H54 (cell line): ENCODE results near the gene CADPS2.
"Not testable (repeated sequence)": the region's sequence is repeated elsewhere in the genome, so short reads cannot be mapped to it uniquely, and the experiment has no call there.

Source experiments
- DNase-seq: peaks from one replicate; pipeline ENCODE4 v3.0.0; 2011; ENCODE audit warnings: low spot score, mixed read lengths; ENCODE audit not compliant: insufficient read length
- FAIRE-seq: peaks from 3 replicates; lab custom pipeline; 2011; peaks lifted over from hg19 to GRCh38; lab: Jason Lieb, UNC
- POLR2A ChIP-seq: IDR thresholded peaks from 2 replicates; pipeline ENCODE4 v1.6.1; 2011; ENCODE audit warnings: low read depth, mild to moderate bottlenecking, low read length

The CADPS2 gene

GRCh38 chr7:122883049-122883680 is 3.1 kb downstream of the CADPS2 start:
- FAIRE-seq (peak; percentile 27), DNase-seq (no peak)
- TF ChIP-seq POLR2A, result no peak

- FAIRE-seq (no peak), DNase-seq (no peak)
- no peak for TF ChIP-seq POLR2A
Measured at GRCh38 chr7:122881324-122881723, 4.9 kb downstream of the CADPS2 start.

- no peak for TF ChIP-seq POLR2A
- FAIRE-seq, result no peak
- no peak for DNase-seq
Measured at GRCh38 chr7:122869260-122869659, 17.0 kb downstream of the CADPS2 start.

DNA sequence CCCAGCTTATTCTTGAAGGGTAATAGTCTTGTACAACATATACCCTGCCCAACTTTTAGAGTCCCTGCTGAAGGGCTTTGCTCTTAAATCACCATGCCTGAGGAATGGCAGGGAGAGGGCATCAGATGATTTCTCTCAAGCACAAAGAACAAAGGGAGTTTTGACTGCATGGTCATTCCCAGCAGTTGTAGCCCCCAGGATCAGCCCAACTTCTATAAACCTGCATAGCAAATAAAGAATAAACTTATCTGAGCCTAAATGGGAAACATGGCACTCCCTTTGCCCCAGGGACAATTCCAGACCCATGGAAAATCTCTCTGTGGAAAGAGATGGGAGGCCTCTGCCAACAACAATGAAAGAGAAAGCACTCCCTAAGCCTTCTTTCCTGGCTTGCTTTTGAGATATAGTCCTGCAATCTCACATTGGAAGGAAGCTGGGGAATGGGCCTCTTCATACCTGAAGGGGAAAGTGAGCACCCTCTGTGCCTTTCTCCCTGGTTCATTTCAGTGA is 18.7 kb downstream of the CADPS2 start:
- FAIRE-seq (no peak), DNase-seq (no peak)
- no peak for TF ChIP-seq POLR2A

- DNase-seq (no peak), FAIRE-seq (no peak)
- no peak for TF ChIP-seq POLR2A
Measured at GRCh38 chr7:122864838-122865237, 21.4 kb downstream of the CADPS2 start.

DNA sequence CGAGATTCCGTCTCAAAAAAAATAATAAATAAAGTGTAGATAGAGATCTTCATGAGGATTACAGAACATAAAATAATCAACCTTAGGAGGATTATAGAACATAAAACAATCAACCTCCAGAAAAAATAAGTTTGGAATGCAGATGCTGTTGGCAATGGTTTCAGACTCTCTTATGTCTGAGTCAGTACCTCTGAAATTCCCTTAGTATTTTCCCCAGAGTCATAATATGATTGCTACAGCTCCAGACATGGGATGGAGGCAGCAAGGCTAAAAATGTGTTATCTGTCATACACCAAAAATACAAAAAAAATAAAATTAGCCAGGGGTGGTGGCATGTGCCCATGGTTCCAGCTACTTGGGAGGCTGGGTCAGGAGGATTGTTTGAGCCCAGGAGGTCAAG is 22.2 kb downstream of the CADPS2 start:
- DNase-seq (no peak), FAIRE-seq (no peak)
- TF ChIP-seq POLR2A, result no peak

GRCh38 chr7:122858320-122858719 is 27.9 kb downstream of the CADPS2 start:
- DNase-seq (no peak), FAIRE-seq (no peak)
- no peak for TF ChIP-seq POLR2A

- DNase-seq (no peak), FAIRE-seq (no peak)
- TF ChIP-seq POLR2A, result no peak
Measured at GRCh38 chr7:122850528-122850927, 35.7 kb downstream of the CADPS2 start.

- no peak for FAIRE-seq
Measured at GRCh38 chr7:122849957-122850328, 36.3 kb downstream of the CADPS2 start.

DNA sequence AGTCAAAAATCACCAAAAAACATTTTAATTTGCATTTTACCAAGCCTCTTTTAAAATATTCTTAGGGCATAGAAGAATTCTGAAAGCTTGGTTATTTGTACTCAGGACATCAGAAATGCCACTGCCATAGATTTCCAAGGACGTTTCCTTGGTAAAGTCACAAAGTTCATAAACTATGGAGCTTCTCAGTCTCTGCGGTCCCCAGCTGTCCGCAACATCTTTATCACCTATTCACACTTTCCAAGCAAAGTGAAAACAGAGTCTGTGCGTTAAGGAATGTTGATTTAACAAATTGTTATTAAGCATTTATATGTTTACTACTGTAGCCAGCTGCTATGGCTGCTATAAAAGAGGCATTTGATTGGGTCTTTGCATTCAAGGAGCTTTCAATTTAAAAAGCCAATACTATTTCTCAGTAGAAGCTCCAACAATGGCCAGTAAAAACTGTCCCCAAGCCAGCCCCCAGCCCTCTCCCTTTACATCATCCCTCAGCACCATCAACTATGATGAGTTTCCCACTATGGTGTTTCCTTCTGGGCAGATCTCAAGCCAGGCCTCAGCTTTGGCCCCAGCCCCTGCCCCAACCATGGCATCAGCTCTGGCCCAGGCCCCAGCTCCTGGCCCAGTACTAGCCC is 36.8 kb downstream of the CADPS2 start:
- no peak for TF ChIP-seq POLR2A
- no peak for DNase-seq
- FAIRE-seq, result no peak

More at GRCh38 chr7:122849957-122850328, 36.3 kb downstream of the CADPS2 start:
- no peak for TF ChIP-seq POLR2A
- DNase-seq, result no peak

GRCh38 chr7:122847871-122848473 is 38.3 kb downstream of the CADPS2 start:
- FAIRE-seq (no peak), DNase-seq (no peak)

DNA sequence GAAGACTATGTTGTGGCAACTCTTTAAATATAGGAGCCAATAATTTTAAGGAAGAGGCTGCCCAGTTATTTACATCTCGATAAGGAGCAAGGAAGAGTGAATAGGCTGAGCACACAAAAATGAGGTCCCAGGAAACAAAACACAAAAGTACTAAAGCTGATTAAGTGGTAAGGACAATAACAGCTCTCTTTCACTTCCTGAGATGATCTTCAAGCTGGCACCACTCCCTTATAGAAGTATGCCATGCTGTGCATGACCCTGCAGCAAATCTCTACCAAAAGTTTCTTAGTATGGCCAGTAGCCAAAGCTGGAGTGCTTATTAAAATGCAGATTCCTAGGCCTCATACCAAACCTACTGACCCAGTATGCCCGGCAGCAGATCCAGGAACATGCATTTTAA is 39.7 kb downstream of the CADPS2 start:
- DNase-seq (no peak), FAIRE-seq (no peak)
- no peak for TF ChIP-seq POLR2A

More at GRCh38 chr7:122847871-122848473, 38.3 kb downstream of the CADPS2 start:
- no peak for TF ChIP-seq POLR2A

DNA sequence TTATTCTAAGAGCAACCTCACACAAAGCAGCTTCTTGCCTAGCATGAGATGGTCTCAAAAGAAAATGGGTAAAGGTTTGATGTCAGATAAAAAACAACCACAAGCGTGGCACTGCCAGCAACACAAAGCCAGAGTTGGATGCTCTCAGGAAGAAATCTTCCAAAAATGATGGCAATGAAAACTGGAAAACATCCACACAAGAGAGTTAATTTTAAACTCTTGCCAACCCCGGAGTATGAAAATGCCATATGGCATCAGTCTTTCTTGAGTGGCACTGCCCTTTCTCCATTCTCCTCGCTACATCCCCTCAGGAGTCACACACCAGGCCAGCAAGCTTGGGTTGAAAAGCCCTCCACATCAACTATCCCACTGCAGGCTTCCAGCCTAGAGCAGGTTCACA is 41.0 kb downstream of the CADPS2 start:
- DNase-seq (no peak), FAIRE-seq (no peak)
- no peak for TF ChIP-seq POLR2A

- DNase-seq (no peak), FAIRE-seq (no peak)
- TF ChIP-seq POLR2A, result no peak
Measured at GRCh38 chr7:122844191-122844988, 41.9 kb downstream of the CADPS2 start.

DNA sequence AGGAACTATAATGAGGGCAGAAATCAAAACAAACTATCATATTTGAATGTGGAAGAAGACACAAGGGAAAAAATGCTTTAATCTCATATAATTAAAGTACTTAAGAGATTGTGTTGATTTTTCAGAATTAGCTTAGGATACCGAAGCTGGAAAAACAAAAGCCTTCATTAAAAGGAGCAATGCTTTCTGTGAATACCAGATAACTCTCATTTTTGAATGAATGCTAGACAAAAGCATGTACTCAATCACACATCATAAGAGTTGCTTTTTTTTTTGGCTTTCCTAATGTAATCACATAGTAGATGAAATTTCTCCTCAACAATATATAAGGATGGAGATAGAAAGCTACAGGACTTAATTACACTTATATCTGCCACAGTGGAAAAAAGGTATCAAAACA is 43.3 kb downstream of the CADPS2 start:
- no peak for FAIRE-seq

GRCh38 chr7:122836286-122836685 is 50.0 kb downstream of the CADPS2 start:
- FAIRE-seq, result not testable (repeated sequence)

More for the DNA sequence above, 43.3 kb downstream of the CADPS2 start:
- TF ChIP-seq POLR2A, result no peak
- DNase-seq, result no peak

GRCh38 chr7:122834571-122834942 is 51.7 kb downstream of the CADPS2 start:
- FAIRE-seq, DNase-seq: not testable (repeated sequence)

More at GRCh38 chr7:122836286-122836685, 50.0 kb downstream of the CADPS2 start:
- not testable (repeated sequence) for DNase-seq
